AG04449 (cell line): ENCODE results near the gene KRTAP19-7.

Experiments used
- CTCF ChIA-PET: fragments of 350-600 bp; formaldehyde crosslinking; extraction: SDS; loops from one replicate; lab custom pipeline; 2021; ENCODE audit warnings: antibody characterized with exemption; lab: Yijun Ruan, JAX
- POLR2A ChIA-PET: fragments of 400-600, 350-600 bp; formaldehyde crosslinking; extraction: SDS; loops from one replicate; lab custom pipeline; 2020; ENCODE audit warnings: antibody characterized with exemption, inconsistent platforms; lab: Yijun Ruan, JAX
- DNase-seq: peaks from one replicate; pipeline ENCODE4 v3.0.0-alpha.2; 2010; ENCODE audit warnings: low read depth, low spot score
- H3K4me3 ChIP-seq: 2 replicates; pipeline ENCODE4 v1.5.1; 2011; ENCODE audit warnings: low read depth, mild to moderate bottlenecking, control low read depth, low read length
- TF ChIP-seq, protein P1 (sequence below): IDR thresholded peaks from one replicate; pipeline ENCODE4 v1.5.1; 2011; ENCODE audit warnings: mild to moderate bottlenecking, moderate library complexity, low read length, control low read depth, inconsistent platforms; ENCODE audit not compliant: insufficient read depth; ENCODE audit errors: missing control alignments

KRTAP19-7 gene

DNA sequence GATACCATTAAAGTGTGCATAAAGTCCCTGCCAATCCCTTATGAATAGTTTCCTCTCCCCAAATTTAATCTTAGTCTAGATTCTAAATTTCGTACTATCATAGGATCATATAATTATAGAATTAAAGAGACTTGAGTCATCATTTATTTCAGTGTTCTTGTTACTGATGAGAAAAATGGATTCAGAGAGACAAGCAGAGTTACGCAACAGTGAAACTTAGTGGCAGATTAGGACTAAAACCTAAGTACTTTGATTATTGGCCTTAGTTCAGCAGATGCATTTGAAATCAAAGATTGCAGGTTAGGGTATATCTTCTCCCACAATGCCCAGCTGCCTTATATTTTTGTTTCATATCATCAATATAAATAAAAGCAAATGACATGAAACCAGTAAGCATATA, 843 bp upstream of the KRTAP19-7 start:
- DNase-seq: no peak
- no peak overlapping the region for H3K4me3 ChIP-seq
- POLR2A ChIA-PET: no interaction called here
- TF ChIP-seq, protein P1, sequence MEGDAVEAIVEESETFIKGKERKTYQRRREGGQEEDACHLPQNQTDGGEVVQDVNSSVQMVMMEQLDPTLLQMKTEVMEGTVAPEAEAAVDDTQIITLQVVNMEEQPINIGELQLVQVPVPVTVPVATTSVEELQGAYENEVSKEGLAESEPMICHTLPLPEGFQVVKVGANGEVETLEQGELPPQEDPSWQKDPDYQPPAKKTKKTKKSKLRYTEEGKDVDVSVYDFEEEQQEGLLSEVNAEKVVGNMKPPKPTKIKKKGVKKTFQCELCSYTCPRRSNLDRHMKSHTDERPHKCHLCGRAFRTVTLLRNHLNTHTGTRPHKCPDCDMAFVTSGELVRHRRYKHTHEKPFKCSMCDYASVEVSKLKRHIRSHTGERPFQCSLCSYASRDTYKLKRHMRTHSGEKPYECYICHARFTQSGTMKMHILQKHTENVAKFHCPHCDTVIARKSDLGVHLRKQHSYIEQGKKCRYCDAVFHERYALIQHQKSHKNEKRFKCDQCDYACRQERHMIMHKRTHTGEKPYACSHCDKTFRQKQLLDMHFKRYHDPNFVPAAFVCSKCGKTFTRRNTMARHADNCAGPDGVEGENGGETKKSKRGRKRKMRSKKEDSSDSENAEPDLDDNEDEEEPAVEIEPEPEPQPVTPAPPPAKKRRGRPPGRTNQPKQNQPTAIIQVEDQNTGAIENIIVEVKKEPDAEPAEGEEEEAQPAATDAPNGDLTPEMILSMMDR: no peak
- CTCF ChIA-PET: no interaction called here

DNA sequence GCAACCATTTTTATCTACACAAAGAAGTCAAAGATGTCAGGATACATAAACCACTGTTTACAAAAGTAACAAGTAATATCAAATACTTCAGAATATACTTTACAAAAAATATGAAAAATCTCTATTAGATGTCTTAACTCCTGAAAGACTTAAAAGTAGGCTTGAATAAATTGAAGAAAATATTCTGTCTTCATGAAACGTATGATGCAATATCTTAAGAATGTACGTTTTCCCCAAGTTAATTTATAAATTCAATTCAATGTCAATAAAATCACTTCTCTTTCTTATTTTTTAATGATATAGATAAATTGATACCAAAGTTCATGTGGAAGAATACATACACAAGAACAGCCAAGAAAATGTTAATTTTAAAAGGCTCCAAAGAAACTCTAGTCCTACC, 6.0 kb downstream of the KRTAP19-7 start:
- ChIA-PET POLR2A (no interaction called here), CTCF (no interaction called here)
- no peak for DNase-seq
- no peak overlapping the region for H3K4me3 ChIP-seq
- TF ChIP-seq, protein P1: no peak

DNA sequence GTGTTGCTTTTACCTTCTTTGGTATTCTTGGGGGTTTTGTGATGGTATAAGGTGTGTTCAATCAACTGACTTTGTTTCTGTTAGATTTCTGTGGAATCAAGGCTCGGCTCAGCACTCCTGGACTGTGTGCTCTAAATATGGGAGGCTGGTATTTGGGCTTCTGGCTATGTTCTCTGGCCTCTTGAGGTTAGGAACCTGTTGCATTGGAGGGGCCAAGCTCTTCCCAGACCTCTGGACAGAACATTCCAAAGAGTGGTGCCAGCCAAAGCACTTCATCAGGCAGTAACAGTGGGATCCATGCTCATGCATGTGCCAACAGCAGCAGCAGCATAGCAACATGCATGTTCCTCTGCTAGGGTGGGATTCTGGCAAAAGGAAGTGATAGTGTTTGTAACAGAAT, 8.3 kb downstream of the KRTAP19-7 start:
- TF ChIP-seq, protein P1: no peak
- DNase-seq: no peak
- ChIA-PET CTCF (no interaction called here), POLR2A (no interaction called here)
- H3K4me3 ChIP-seq: no peak overlapping the region

DNA sequence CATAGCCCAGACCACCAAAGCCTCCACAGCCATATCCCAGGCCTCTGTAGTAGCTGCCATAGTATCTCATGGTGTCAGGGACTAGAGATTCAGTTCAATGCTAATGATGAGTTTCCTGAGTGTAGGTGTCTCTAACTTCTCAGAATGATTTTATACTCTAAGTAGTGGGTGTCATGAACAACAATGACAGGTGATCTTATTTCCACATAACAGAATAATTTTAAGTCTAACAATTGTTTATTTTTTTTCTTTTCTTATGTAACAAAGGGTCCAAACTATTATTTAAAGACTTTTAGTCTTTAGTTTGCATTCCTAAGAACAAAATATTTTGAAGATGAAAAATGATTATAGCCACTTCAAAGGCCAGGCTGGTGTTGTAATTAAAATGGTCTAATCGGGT, 19.4 kb downstream of the KRTAP19-7 start, which contains the start of gene KRTAP19-6:
KRTAP19-6 (minus strand) TSS at position 101 of the 400 bp plus-strand sequence; CDS start at position 70, 31 bp downstream.
- ChIA-PET CTCF (no interaction called here), POLR2A (no interaction called here)
- DNase-seq: no peak
- H3K4me3 ChIP-seq: no peak within 1 kb of the TSS
- TF ChIP-seq, protein P1: no peak

DNA sequence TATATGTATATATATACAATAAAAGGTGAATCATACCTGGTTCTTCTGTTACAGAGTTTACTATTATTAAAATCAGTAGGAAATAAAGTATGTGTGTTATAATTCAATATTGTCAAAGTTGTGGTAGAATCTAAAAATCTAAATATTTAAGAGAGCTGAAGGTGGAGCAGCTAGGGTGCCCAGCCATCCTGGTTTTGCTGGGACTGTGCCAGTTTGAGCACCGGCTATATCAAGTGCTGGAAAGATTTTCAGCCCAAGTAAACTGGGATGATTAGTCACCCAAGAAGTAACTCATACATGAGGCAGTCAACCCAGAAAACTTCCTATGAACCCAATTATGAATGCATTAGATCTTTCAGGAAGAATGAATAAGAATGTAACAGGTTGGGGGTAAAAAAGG, 42.2 kb downstream of the KRTAP19-7 start:
- H3K4me3 ChIP-seq: no peak overlapping the region
- TF ChIP-seq, protein P1: no peak
- CTCF ChIA-PET: no interaction called here
- POLR2A ChIA-PET: no interaction called here
- DNase-seq: no peak

DNA sequence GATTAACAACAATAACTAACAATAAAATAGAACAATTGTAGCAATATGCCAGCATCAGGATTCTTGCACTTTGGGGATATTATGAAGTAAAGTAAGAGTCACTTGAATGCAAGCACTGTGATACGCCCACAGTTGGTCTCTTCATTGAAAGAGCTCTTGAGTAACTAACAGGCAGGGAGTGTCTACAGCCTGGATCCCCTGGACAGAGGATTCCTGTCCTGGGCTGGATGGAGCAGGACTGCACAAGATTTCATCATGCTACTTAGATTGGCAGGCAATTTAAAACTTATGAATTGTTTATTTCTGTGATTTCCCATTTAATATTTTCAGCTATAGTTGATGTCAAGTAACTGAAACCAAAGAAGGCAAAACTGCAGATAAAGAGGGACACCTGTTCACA, 45.4 kb downstream of the KRTAP19-7 start:
- ChIA-PET POLR2A (no interaction called here), CTCF (no interaction called here)
- no peak overlapping the region for H3K4me3 ChIP-seq
- TF ChIP-seq, protein P1: no peak
- DNase-seq: no peak
